CD14-positive monocyte (primary cell): ENCODE results near the gene STN1. TPM values are rescaled to one million over a fixed set of nuclear protein-coding genes. Genes with fewer than 3 reads are reported as not detected.

Experiments
- DNase-seq, 3 donors: peaks; one replicate each; pipeline ENCODE4 v3.0.0-alpha.2; 2011 to 2022
- H2AFZ ChIP-seq: 2 replicates; pipeline ENCODE4 v1.6.0; 2012; ENCODE audit warnings: mild to moderate bottlenecking, low read depth, low read length, inconsistent platforms; ENCODE audit not compliant: insufficient read depth, poor library complexity, severe bottlenecking
- H3K27ac ChIP-seq, 2 donors: 1 replicate in 1 of 2; 2 replicates in 1 of 2; pipeline ENCODE4 v1.5.1; 2012 to 2013; ENCODE audit warnings: low read length in 2 of 2, control low read depth in 1 of 2, inconsistent platforms in 1 of 2, low read depth in 1 of 2, mild to moderate bottlenecking in 1 of 2
- H3K27me3 ChIP-seq, 2 donors: one replicate each; pipeline versions ENCODE4 v1.6.0 to v1.6.1; 2011 to 2013; ENCODE audit warnings: low read length in 2 of 2; ENCODE audit not compliant: control insufficient read depth in 2 of 2, insufficient read depth in 2 of 2
- H3K36me3 ChIP-seq, 2 donors: replicated peaks in 1 of 2; 1 replicate in 1 of 2; 2 replicates in 1 of 2; pipeline versions ENCODE4 v1.5.1 to v1.6.1; 2012 to 2013; ENCODE audit warnings: low read length in 2 of 2, control low read depth in 1 of 2, inconsistent platforms in 1 of 2, mild to moderate bottlenecking in 1 of 2; ENCODE audit not compliant: insufficient read depth in 2 of 2, control insufficient read depth in 1 of 2
- H3K4me1 ChIP-seq, 2 donors: 1 replicate in 1 of 2; 2 replicates in 1 of 2; pipeline versions ENCODE4 v1.5.1 to v1.6.1; 2012 to 2013; ENCODE audit warnings: low read length in 2 of 2, control low read depth in 1 of 2, inconsistent platforms in 1 of 2, mild to moderate bottlenecking in 1 of 2, moderate library complexity in 1 of 2; ENCODE audit not compliant: insufficient read depth in 2 of 2, control insufficient read depth in 1 of 2
- H3K4me2 ChIP-seq: replicated peaks from 2 replicates; pipeline ENCODE3; 2012; ENCODE audit warnings: low read length, moderate library complexity, mild to moderate bottlenecking; ENCODE audit not compliant: poor library complexity, severe bottlenecking; ENCODE audit errors: extremely low read depth
- H3K4me3 ChIP-seq, 3 experiments: fragments of 200-600 bp in 1 of 3; sonication (generic) in 1 of 3; replicated peaks in 1 of 3; 1 replicate in 2 of 3; 2 replicates in 1 of 3; pipeline ENCODE4 v1.5.1; 2011 to 2013; ENCODE audit warnings: low read length in 3 of 3, mild to moderate bottlenecking in 3 of 3, control low read depth in 2 of 3, low read depth in 2 of 3, inconsistent platforms in 1 of 3, moderate library complexity in 1 of 3
- H3K79me2 ChIP-seq: 2 replicates; pipeline ENCODE4 v1.6.0; 2012; ENCODE audit warnings: mild to moderate bottlenecking, control low read depth, inconsistent platforms, low read length, moderate library complexity; ENCODE audit not compliant: insufficient read depth
- H3K9ac ChIP-seq: 2 replicates; pipeline ENCODE4 v1.6.0; 2017; ENCODE audit warnings: low read length, mild to moderate bottlenecking; ENCODE audit not compliant: insufficient read depth, poor library complexity, severe bottlenecking
- H3K9me3 ChIP-seq, 2 donors: replicated peaks in 1 of 2; 1 replicate in 1 of 2; 2 replicates in 1 of 2; pipeline versions ENCODE4 v1.5.1 to v1.6.1; 2012 to 2013; ENCODE audit warnings: low read length in 2 of 2, control low read depth in 1 of 2; ENCODE audit not compliant: control insufficient read depth in 1 of 2, insufficient read depth in 1 of 2
- H4K20me1 ChIP-seq: 2 replicates; pipeline ENCODE4 v1.6.0; 2012; ENCODE audit warnings: mild to moderate bottlenecking, low read length, control low read depth, moderate library complexity; ENCODE audit not compliant: insufficient read depth
- H3K27ac Mint-ChIP-seq, 7 donors: one replicate each; pipeline ENCODE4 v1.8.0; 2020; ENCODE audit warnings: mild to moderate bottlenecking in 7 of 7, mixed read lengths in 7 of 7, moderate library complexity in 6 of 7, inconsistent platforms in 2 of 7
- H3K27me3 Mint-ChIP-seq, 3 donors: one replicate each; pipeline ENCODE4 v1.8.0; 2021 to 2022; ENCODE audit warnings: low read depth in 3 of 3, mild to moderate bottlenecking in 3 of 3, mixed read lengths in 3 of 3, moderate library complexity in 3 of 3, inconsistent platforms in 1 of 3
- H3K36me3 Mint-ChIP-seq, 2 donors: one replicate each; pipeline ENCODE4 v1.8.0; 2020; ENCODE audit warnings: mixed read lengths in 2 of 2, inconsistent platforms in 1 of 2, mild to moderate bottlenecking in 1 of 2
- H3K4me1 Mint-ChIP-seq: one replicate; pipeline ENCODE4 v1.8.0; 2020; ENCODE audit warnings: mild to moderate bottlenecking, mixed read lengths
- H3K4me3 Mint-ChIP-seq, 2 donors: one replicate each; pipeline ENCODE4 v1.8.0; 2020; ENCODE audit warnings: mild to moderate bottlenecking in 2 of 2, mixed read lengths in 2 of 2, moderate library complexity in 1 of 2
- H3K9me3 Mint-ChIP-seq, 7 donors: one replicate each; pipeline ENCODE4 v1.8.0; 2020 to 2022; ENCODE audit warnings: mixed read lengths in 7 of 7, mild to moderate bottlenecking in 6 of 7, moderate library complexity in 6 of 7, inconsistent platforms in 2 of 7
- WGBS: methylation state at CpG from one replicate; pipeline ENCODE4 v1.1.5; 2013; ENCODE audit warnings: missing lambda C conversion rate; ENCODE audit not compliant: insufficient coverage; 5-methylcytosine and 5-hydroxymethylcytosine counted together
- intact Hi-C, 2 donors: fragments of 100-400 bp; cut with micrococcal nuclease; formaldehyde crosslinking; loops; one replicate each; pipeline versions ENCODE4 v1.15.0 to v1.15.1; 2023
- polyA plus RNA-seq, 3 donors: library from polyadenylated mRNA; depleted of rRNA in 1 of 3; unstranded in 2 of 3; stranded (reverse) in 1 of 3; fragments of 300-500 nt in 2 of 3; fragments of >200 nt in 1 of 3; fragmentation: Illumina TruSeq in 2 of 3; gene quantifications; 1 replicate in 2 of 3; 2 replicates in 1 of 3; pipeline ENCODE4 v1.2.3, GENCODE V29; 2012 to 2021
- TF ChIP-seq, protein P1 (sequence below): fragments of 200-600 bp; IDR thresholded peaks from one replicate; pipeline ENCODE4 v1.8.0; 2022; ENCODE audit warnings: antibody characterized with exemption, mild to moderate bottlenecking

The STN1 gene
- polyA plus RNA-seq, 3 donors = 19.3 to 37.4 (median 35.9) TPM

DNA sequence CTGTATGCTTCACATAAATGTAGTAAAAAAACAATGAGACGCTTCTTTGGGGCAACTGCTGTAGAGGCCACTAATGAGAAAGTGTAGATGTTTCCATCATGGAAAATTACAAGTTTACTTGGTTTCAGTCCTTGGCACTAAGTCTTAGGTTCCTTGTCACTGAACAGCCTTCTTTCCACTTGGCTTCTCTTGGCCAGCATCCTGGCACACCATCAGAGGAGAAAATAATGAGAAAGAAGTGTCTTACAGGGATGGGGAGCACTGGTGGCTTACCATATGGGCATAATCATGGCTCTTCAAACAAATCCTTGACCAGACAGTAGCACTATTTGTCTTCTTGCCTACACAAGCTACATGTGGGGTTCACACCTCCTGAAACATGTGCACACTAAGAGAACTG lies 40.1 kb downstream of the STN1 start:
- Histone ChIP-seq H3K4me1 (no peaks in the 10 kb centered on the region), H4K20me1 (no peaks in the 10 kb centered on the region), H3K36me3 (peaks cover 55 to 63% of the 10 kb centered on the region in 2 donors), H3K4me3 (no peak overlapping the region), H3K4me2 (no peak overlapping the region), H3K27me3 (no peaks in the 10 kb centered on the region), H3K9me3 (no peaks in the 10 kb centered on the region), H2AFZ (no peak overlapping the region), H3K27ac (no peak overlapping the region), H3K79me2 (no peaks in the 10 kb centered on the region), H3K9ac (no peak overlapping the region)
- no peak overlapping the region for H3K4me3 Mint-ChIP-seq
- no peak for DNase-seq
- no peaks in the 10 kb centered on the region for H3K9me3 Mint-ChIP-seq
- H3K27ac Mint-ChIP-seq = no peak overlapping the region
- intact Hi-C loops = no loop called here
- TF ChIP-seq, protein P1, sequence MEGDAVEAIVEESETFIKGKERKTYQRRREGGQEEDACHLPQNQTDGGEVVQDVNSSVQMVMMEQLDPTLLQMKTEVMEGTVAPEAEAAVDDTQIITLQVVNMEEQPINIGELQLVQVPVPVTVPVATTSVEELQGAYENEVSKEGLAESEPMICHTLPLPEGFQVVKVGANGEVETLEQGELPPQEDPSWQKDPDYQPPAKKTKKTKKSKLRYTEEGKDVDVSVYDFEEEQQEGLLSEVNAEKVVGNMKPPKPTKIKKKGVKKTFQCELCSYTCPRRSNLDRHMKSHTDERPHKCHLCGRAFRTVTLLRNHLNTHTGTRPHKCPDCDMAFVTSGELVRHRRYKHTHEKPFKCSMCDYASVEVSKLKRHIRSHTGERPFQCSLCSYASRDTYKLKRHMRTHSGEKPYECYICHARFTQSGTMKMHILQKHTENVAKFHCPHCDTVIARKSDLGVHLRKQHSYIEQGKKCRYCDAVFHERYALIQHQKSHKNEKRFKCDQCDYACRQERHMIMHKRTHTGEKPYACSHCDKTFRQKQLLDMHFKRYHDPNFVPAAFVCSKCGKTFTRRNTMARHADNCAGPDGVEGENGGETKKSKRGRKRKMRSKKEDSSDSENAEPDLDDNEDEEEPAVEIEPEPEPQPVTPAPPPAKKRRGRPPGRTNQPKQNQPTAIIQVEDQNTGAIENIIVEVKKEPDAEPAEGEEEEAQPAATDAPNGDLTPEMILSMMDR = no peak
- peaks cover 63 to 85% of the 10 kb centered on the region in 2 donors for H3K36me3 Mint-ChIP-seq
- 100% methylated on average over 1 of the region's 1 CpG for WGBS
- no peaks in the 10 kb centered on the region for H3K4me1 Mint-ChIP-seq
- H3K27me3 Mint-ChIP-seq = peaks cover 0 to 3% (median 0%) of the 10 kb centered on the region in 3 donors

DNA sequence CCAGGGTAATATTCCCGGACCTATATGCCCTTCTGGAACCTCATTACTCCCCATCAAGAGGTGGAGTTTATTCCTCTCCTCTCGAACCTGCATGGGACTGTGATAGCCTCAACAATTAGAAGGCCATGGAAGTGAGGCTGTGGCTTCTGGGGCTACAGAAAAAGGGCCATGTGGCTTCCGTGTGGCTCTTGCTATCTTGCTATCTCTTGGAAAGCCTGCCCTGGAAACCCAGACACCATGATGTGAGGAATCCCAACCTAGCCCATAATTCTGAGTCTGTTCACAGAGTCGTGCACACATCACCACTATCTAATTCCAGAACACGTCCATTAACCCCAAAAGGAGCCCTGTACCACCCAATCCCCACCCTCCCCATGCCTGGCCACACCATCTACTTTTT lies 41.8 kb downstream of the STN1 start:
- Mint-ChIP-seq H3K36me3 (peaks cover 53 to 77% of the 10 kb centered on the region in 2 donors), H3K4me3 (no peak overlapping the region), H3K4me1 (no peaks in the 10 kb centered on the region), H3K27ac (no peak overlapping the region), H3K27me3 (peaks cover 0 to 3% (median 0%) of the 10 kb centered on the region in 3 donors), H3K9me3 (no peaks in the 10 kb centered on the region)
- H3K27ac ChIP-seq = no peak overlapping the region
- H3K4me2 ChIP-seq = no peak overlapping the region
- no peaks in the 10 kb centered on the region for H3K4me1 ChIP-seq
- no peak overlapping the region for H3K9ac ChIP-seq
- no peak overlapping the region for H3K4me3 ChIP-seq
- peaks cover 38 to 59% of the 10 kb centered on the region in 2 donors for H3K36me3 ChIP-seq
- TF ChIP-seq, protein P1 = no peak
- intact Hi-C loops = no loop called here
- H4K20me1 ChIP-seq = no peaks in the 10 kb centered on the region
- no peak for DNase-seq
- no peaks in the 10 kb centered on the region for H3K79me2 ChIP-seq
- H3K9me3 ChIP-seq = no peaks in the 10 kb centered on the region
- no peaks in the 10 kb centered on the region for H3K27me3 ChIP-seq
- H2AFZ ChIP-seq = no peak overlapping the region
- 88% methylated on average over 3 of the region's 5 CpGs for WGBS
